K562 (cell line): Measurements from ENCODE around the gene PBX4. TPM values are rescaled to one million over a fixed set of nuclear protein-coding genes. Genes with fewer than 3 reads are reported as not detected.

Experiments used
- ATAC-seq: fragments of 200-7000 bp; cut with Tn5 transposase; 3 replicates; pipeline ENCODE4 v1.9.1; 2020; ENCODE audit warnings: moderate library complexity
- BruUV-seq: library from RNA; stranded (reverse); fragments of 400-500 nt; replicated peaks from 2 replicates; lab custom pipeline; 2021; lab: Mats Ljungman, UMichigan
- CTCF ChIA-PET: fragments of 300-600 bp; formaldehyde crosslinking; extraction: SDS; loops from one replicate; lab custom pipeline; 2021; ENCODE audit warnings: low intra/inter-chr PET ratio; lab: Yijun Ruan, JAX
- POLR2A ChIA-PET: fragments of 300-600, 350-650 bp; sonication (Branson Sonifier 250); formaldehyde crosslinking; extraction: SDS; loops from one replicate; lab custom pipeline; 2021; ENCODE audit warnings: antibody characterized with exemption, inconsistent platforms; lab: Yijun Ruan, JAX
- DNase-seq, 4 experiments: peaks; one replicate each; pipeline versions ENCODE4 v3.0.0 to v3.0.0-alpha.2; 2011 to 2018; ENCODE audit warnings: low spot score in 3 of 4, mixed read lengths in 3 of 4; ENCODE audit errors: extremely low read depth in 1 of 4
- FAIRE-seq: peaks from 2 replicates; lab custom pipeline; 2011; peaks lifted over from hg19 to GRCh38; lab: Jason Lieb, UNC
- H2AFZ ChIP-seq: 2 replicates; pipeline ENCODE4 v1.6.0; 2011; ENCODE audit warnings: low read depth, low read length, control low read depth, inconsistent platforms
- H3K27ac ChIP-seq: fragments of 200-600 bp; 3 replicates; pipeline ENCODE4 v1.8.0; 2011; ENCODE audit warnings: low read depth, mild to moderate bottlenecking, control low read depth, inconsistent platforms, low read length, moderate library complexity, mixed read lengths; ENCODE audit errors: extremely low read depth
- H3K27me3 ChIP-seq, 2 experiments: fragments of 300-600 bp in 1 of 2; 2 replicates in 1 of 2; 3 replicates in 1 of 2; pipeline versions ENCODE4 v1.6.0 to v1.8.0; 2011; ENCODE audit warnings: inconsistent platforms in 2 of 2, low read length in 2 of 2, mild to moderate bottlenecking in 1 of 2, mixed read lengths in 1 of 2, moderate library complexity in 1 of 2; ENCODE audit not compliant: control insufficient read depth in 2 of 2, insufficient read depth in 2 of 2
- H3K36me3 ChIP-seq: fragments of 300-600 bp; 3 replicates; pipeline ENCODE4 v1.8.0; 2011; ENCODE audit warnings: mild to moderate bottlenecking, low read length, inconsistent platforms; ENCODE audit not compliant: control insufficient read depth, insufficient read depth
- H3K4me1 ChIP-seq, 2 experiments: fragments of 200-600 bp in 1 of 2; replicated peaks in 1 of 2; 2 replicates in 1 of 2; 3 replicates in 1 of 2; pipeline versions ENCODE4 v1.5.1 to v1.8.0; 2011; ENCODE audit warnings: inconsistent platforms in 2 of 2, low read length in 2 of 2, mild to moderate bottlenecking in 1 of 2, mixed read lengths in 1 of 2, moderate library complexity in 1 of 2; ENCODE audit not compliant: control insufficient read depth in 2 of 2, insufficient read depth in 2 of 2
- H3K4me2 ChIP-seq: 2 replicates; pipeline ENCODE4 v1.6.1; 2011; ENCODE audit warnings: low read length, control low read depth, inconsistent platforms, mixed read lengths; ENCODE audit not compliant: insufficient read depth
- H3K4me3 ChIP-seq: fragments of 200-600 bp; sonication (generic), shearing (Covaris generic); 2 replicates; pipeline ENCODE4 v1.5.1; 2016; ENCODE audit warnings: control low read depth, inconsistent platforms
- H3K79me2 ChIP-seq: fragments of 200-600 bp; 3 replicates; pipeline ENCODE4 v1.8.0; 2011; ENCODE audit warnings: low read length, inconsistent platforms; ENCODE audit not compliant: control insufficient read depth, insufficient read depth
- H3K9ac ChIP-seq, 2 experiments: 2 replicates each; pipeline versions ENCODE4 v1.6.0 to v1.6.1; 2011; ENCODE audit warnings: low read depth in 2 of 2, low read length in 2 of 2, control low read depth in 1 of 2, inconsistent platforms in 1 of 2, mild to moderate bottlenecking in 1 of 2, mixed read lengths in 1 of 2; ENCODE audit not compliant: insufficient read depth in 1 of 2
- H3K9me1 ChIP-seq: one replicate; pipeline ENCODE4 v1.6.0; 2011; ENCODE audit warnings: inconsistent platforms, mild to moderate bottlenecking, low read length, moderate library complexity; ENCODE audit not compliant: control insufficient read depth, insufficient read depth
- H3K9me3 ChIP-seq: replicated peaks from 2 replicates; pipeline ENCODE4 v1.5.1; 2011; ENCODE audit warnings: low read depth, low read length, inconsistent platforms; ENCODE audit not compliant: control insufficient read depth, insufficient read depth
- H4K20me1 ChIP-seq: replicated peaks from 2 replicates; pipeline ENCODE4 v1.6.1; 2011; ENCODE audit warnings: low read length, inconsistent platforms, mixed read lengths; ENCODE audit not compliant: control insufficient read depth, insufficient read depth
- C11orf30 ChIP-seq: fragments of 450-650 bp; IDR thresholded peaks from 2 replicates; pipeline ENCODE4 v1.6.1; 2016; ENCODE audit warnings: low read depth, mild to moderate bottlenecking
- HDAC3 ChIP-seq: fragments of 450-650 bp; IDR thresholded peaks from 2 replicates; pipeline ENCODE4 v1.6.1; 2018; ENCODE audit warnings: borderline replicate concordance, mild to moderate bottlenecking, moderate library complexity; ENCODE audit not compliant: partially characterized antibody
- MIER1 ChIP-seq: fragments of 450-650 bp; IDR thresholded peaks from 2 replicates; pipeline ENCODE4 v1.6.1; 2016; ENCODE audit warnings: antibody characterized with exemption, mild to moderate bottlenecking, low read depth
- NFE2 ChIP-seq: IDR thresholded peaks from 2 replicates; pipeline ENCODE4 v1.6.1; 2014; ENCODE audit warnings: antibody characterized with exemption, low read depth
- ZFP1 ChIP-seq: fragments of 450-650 bp; formaldehyde crosslinking; IDR thresholded peaks from 2 replicates; pipeline ENCODE4 v1.4.0; 2020; ENCODE audit warnings: mild to moderate bottlenecking, mixed read lengths
- ZKSCAN3 ChIP-seq: fragments of 250-450 bp; sonication (Bioruptor Pico); IDR thresholded peaks from 2 replicates; pipeline ENCODE4 v1.4.0; 2020
- ZNF316 ChIP-seq: fragments of 450-650 bp; IDR thresholded peaks from 2 replicates; pipeline ENCODE4 v1.6.1; 2016
- ZNF75A ChIP-seq: fragments of 450-650 bp; formaldehyde crosslinking; IDR thresholded peaks from 2 replicates; pipeline ENCODE4 v1.4.0; 2020; ENCODE audit warnings: mild to moderate bottlenecking
- WGBS: fragments of 100-300 bp; shearing (Covaris generic); methylation state at CpG from one replicate; pipeline ENCODE4 v1.1.6; 2016; ENCODE audit warnings: low coverage, mixed read lengths; ENCODE audit not compliant: insufficient coverage; ENCODE audit errors: missing lambda C conversion rate; 5-methylcytosine and 5-hydroxymethylcytosine counted together
- in situ Hi-C: fragments of 300-500 bp; cut with MboI; formaldehyde crosslinking; loops from 4 replicates; pipeline ENCODE4 v1.15.0; 2018; ENCODE audit warnings: inconsistent platforms, mixed read lengths
- intact Hi-C: fragments of 100-400 bp; cut with micrococcal nuclease; formaldehyde crosslinking; loops from 2 replicates; pipeline ENCODE4 v1.14.2; 2022
- polyA plus RNA-seq, 8 experiments: library from polyadenylated mRNA; depleted of rRNA in 4 of 8; stranded (reverse) in 5 of 8; unstranded in 3 of 8; fragments of >200 nt; fragmentation: Nextera tagmentation in 2 of 8; fragmentation: Illumina TruSeq in 1 of 8; extraction: Ambion mirVana in 2 of 8; extraction: Trizol in 1 of 8; gene quantifications; 2 replicates each; pipeline versions ENCODE4 v1.2.1 to v1.2.3, GENCODE V29; 2011 to 2014; ENCODE audit warnings: inconsistent platforms in 1 of 8, missing spikeins in 1 of 8
- total RNA-seq, 7 experiments: library from RNA; depleted of rRNA in 6 of 7; stranded (reverse); fragments of >200 nt in 6 of 7; fragmentation: Illumina TruSeq in 2 of 7; extraction: Trizol in 2 of 7; gene quantifications; 2 replicates each; pipeline versions ENCODE4 v1.2.1 to v1.2.3, GENCODE V29; 2011 to 2021; ENCODE audit warnings: low replicate concordance in 1 of 7

The PBX4 gene
- total and polyA plus RNA-seq, 9 of the 15 experiments (the other 6 are each of a cell fraction or from before 2014, with no cell fraction given), result 0.11 to 3.8 (median 1.6) TPM; not detected in 1

GRCh38 chr19:19543101-19543500 is 75.4 kb downstream of the PBX4 start:
- ATAC-seq (no peak), FAIRE-seq (no peak), DNase-seq (no peak)
- Histone ChIP-seq H3K4me2 (no peak overlapping the region), H2AFZ (no peak overlapping the region), H3K9ac (no peak overlapping the region), H3K4me3 (no peak overlapping the region), H3K27me3 (peaks cover 3 to 19% of the 10 kb centered on the region in 2 experiments; a peak in 3 of 5 replicates), H3K36me3 (no peaks in the 10 kb centered on the region), H4K20me1 (no peaks in the 10 kb centered on the region), H3K79me2 (no peaks in the 10 kb centered on the region), H3K27ac (no peak overlapping the region), H3K9me3 (no peaks in the 10 kb centered on the region; the same call in 1 of the 2 replicates), H3K9me1 (no peaks in the 10 kb centered on the region), H3K4me1 (peaks cover 2 to 72% of the 10 kb centered on the region in 2 experiments; a peak in 2 of 5 replicates)
- in situ Hi-C loops, result loop anchor here (25.0 kb wide), 1 partner anchor 94 kb away; the partner anchor contains the start of genes GMIP and LPAR2
- no TSS peak for BruUV-seq
- POLR2A ChIA-PET, result no interaction called here
- CTCF ChIA-PET, result no interaction called here
- 45% methylated on average over 13 of the region's 13 CpGs for WGBS
- no peak for TF ChIP-seq ZNF75A (CRISPR knock-in tag)
- TF ChIP-seq MIER1, result no peak
- TF ChIP-seq ZFP1 (CRISPR knock-in tag), result no peak
- no peak for TF ChIP-seq ZKSCAN3
- intact Hi-C loops, result no loop called here

GRCh38 chr19:19542507-19542906 is 76.0 kb downstream of the PBX4 start:
- no TSS peak for BruUV-seq
- TF ChIP-seq HDAC3 (no peak), C11orf30 (peak; percentile 54), ZNF316 (peak; percentile 22; the same call in 1 of the 2 replicates), NFE2 (peak; percentile 64)
- no peaks in the 10 kb centered on the region for H3K79me2 ChIP-seq
- no peaks in the 10 kb centered on the region; the same call in 1 of the 2 replicates for H3K9me3 ChIP-seq
- intact Hi-C loops (no loop called here), in situ Hi-C loops (loop anchor here (25.0 kb wide), 1 partner anchor 95 kb away; the partner anchor contains the start of genes GMIP and LPAR2)
- no peaks in the 10 kb centered on the region for H3K36me3 ChIP-seq
- 38% methylated on average over 12 of the region's 12 CpGs for WGBS
- H3K4me1 ChIP-seq, result peaks cover 2 to 73% of the 10 kb centered on the region in 2 experiments; a peak in 2 of 5 replicates
- FAIRE-seq (no peak), DNase-seq (no peak), ATAC-seq (no peak)
- H3K4me3 ChIP-seq, result no peak overlapping the region
- H3K27me3 ChIP-seq, result peaks cover 3 to 16% of the 10 kb centered on the region in 2 experiments; a peak in 3 of 5 replicates
- H3K27ac ChIP-seq, result no peak overlapping the region
- no peaks in the 10 kb centered on the region for H3K9me1 ChIP-seq
- peak overlapping the region in 1 of 2 experiments; percentile 20; a peak in 2 of 4 replicates for H3K9ac ChIP-seq
- H4K20me1 ChIP-seq, result no peaks in the 10 kb centered on the region
- CTCF ChIA-PET, result no interaction called here
- H2AFZ ChIP-seq, result no peak overlapping the region
- no peak overlapping the region for H3K4me2 ChIP-seq
- POLR2A ChIA-PET, result no interaction called here
